MM.1S (cell line): ENCODE results near the gene KREMEN2.

Experiments
- DNase-seq: peaks from one replicate; pipeline ENCODE4 v3.0.0-alpha.2; 2015
- H2AFZ ChIP-seq: fragments of 300-600 bp; sonication (generic); 2 replicates; pipeline ENCODE4 v1.6.0; 2016; ENCODE audit warnings: antibody characterized with exemption, low read length
- H3F3A ChIP-seq: fragments of 300-600 bp; sonication (generic); 2 replicates; pipeline ENCODE4 v1.6.1; 2016; ENCODE audit warnings: mild to moderate bottlenecking, antibody characterized with exemption, low read length, moderate library complexity, mixed read lengths; ENCODE audit not compliant: insufficient read depth
- H3K27ac ChIP-seq: fragments of 300-600 bp; sonication (generic); 2 replicates; pipeline ENCODE4 v1.5.1; 2016; ENCODE audit warnings: mild to moderate bottlenecking, low read length
- H3K27me3 ChIP-seq: fragments of 300-600 bp; sonication (generic); replicated peaks from 2 replicates; pipeline ENCODE4 v1.6.0; 2016; ENCODE audit warnings: low read length; ENCODE audit not compliant: insufficient read depth
- H3K36me3 ChIP-seq: fragments of 300-600 bp; sonication (generic); replicated peaks from 2 replicates; pipeline ENCODE4 v1.6.1; 2016; ENCODE audit warnings: mild to moderate bottlenecking, low read length, mixed read lengths; ENCODE audit not compliant: insufficient read depth
- H3K4me1 ChIP-seq: fragments of 300-600 bp; sonication (generic); 2 replicates; pipeline ENCODE4 v1.6.1; 2016; ENCODE audit warnings: low read length, mixed read lengths
- H3K4me2 ChIP-seq: fragments of 300-600 bp; sonication (generic); 2 replicates; pipeline ENCODE4 v1.6.0; 2016; ENCODE audit warnings: low read depth, low read length
- H3K4me3 ChIP-seq: fragments of 300-600 bp; sonication (generic); 2 replicates; pipeline ENCODE4 v1.5.1; 2016; ENCODE audit warnings: low read length, mixed read lengths
- H3K79me2 ChIP-seq: fragments of 300-600 bp; sonication (generic); 2 replicates; pipeline ENCODE4 v1.6.1; 2016; ENCODE audit warnings: mixed run types, low read length, mixed read lengths
- H3K9ac ChIP-seq: fragments of 300-600 bp; sonication (generic); 2 replicates; pipeline ENCODE4 v1.6.1; 2016; ENCODE audit warnings: low read length, mixed read lengths
- H3K9me2 ChIP-seq: fragments of 300-600 bp; sonication (generic); replicated peaks from 2 replicates; pipeline ENCODE4 v1.6.1; 2016; ENCODE audit warnings: mild to moderate bottlenecking, low read length, mixed read lengths; ENCODE audit not compliant: insufficient read depth
- H3K9me3 ChIP-seq: fragments of 300-600 bp; sonication (generic); replicated peaks from 2 replicates; pipeline ENCODE4 v1.6.1; 2016; ENCODE audit warnings: mild to moderate bottlenecking, low read length, mixed read lengths; ENCODE audit not compliant: insufficient read depth
- H4K20me1 ChIP-seq: fragments of 300-600 bp; sonication (generic); 2 replicates; pipeline ENCODE4 v1.6.1; 2016; ENCODE audit warnings: mild to moderate bottlenecking, low read length, moderate library complexity, mixed read lengths; ENCODE audit not compliant: insufficient read depth
- CTCF ChIP-seq: fragments of 300-600 bp; sonication (generic); IDR thresholded peaks from 2 replicates; pipeline ENCODE4 v1.5.1; 2016; ENCODE audit warnings: antibody characterized with exemption, low read length, mixed read lengths
- EZH2 ChIP-seq: fragments of 300-600 bp; sonication (generic); optimal IDR thresholded peaks from 2 replicates; pipeline ENCODE3; 2017; ENCODE audit warnings: low read depth, mild to moderate bottlenecking, antibody characterized with exemption, low read length, mixed read lengths
- EZH2phosphoT487 ChIP-seq: fragments of 300-600 bp; sonication (generic); IDR thresholded peaks from 2 replicates; pipeline ENCODE4 v1.6.1; 2018; ENCODE audit warnings: antibody characterized with exemption, low read length

Gene KREMEN2

GRCh38 chr16:2975161-2975795 lies 11.2 kb downstream of the KREMEN2 start:
- Histone ChIP-seq H2AFZ (no peak overlapping the region), H3K27me3 (no peaks in the 10 kb centered on the region), H3K79me2 (peaks cover 51% of the 10 kb centered on the region), H3K9ac (no peak overlapping the region), H3K4me2 (no peak overlapping the region), H3K4me1 (no peaks in the 10 kb centered on the region), H3K36me3 (no peaks in the 10 kb centered on the region; the same call in 1 of the 2 replicates), H3F3A (peaks cover 15% of the 10 kb centered on the region), H3K27ac (no peak overlapping the region), H3K9me2 (no peaks in the 10 kb centered on the region), H3K4me3 (no peak overlapping the region), H3K9me3 (no peaks in the 10 kb centered on the region), H4K20me1 (no peaks in the 10 kb centered on the region)
- no peak for DNase-seq
- TF ChIP-seq EZH2phosphoT487, result no peak

GRCh38 chr16:2976201-2976600 lies 12.1 kb downstream of the KREMEN2 start:
- peaks cover 15% of the 10 kb centered on the region for H3F3A ChIP-seq
- H3K4me1 ChIP-seq, result no peaks in the 10 kb centered on the region
- no peak for TF ChIP-seq EZH2phosphoT487
- TF ChIP-seq EZH2, result no peak
- no peak for TF ChIP-seq CTCF
- H3K27ac ChIP-seq, result no peak overlapping the region
- H3K79me2 ChIP-seq, result peaks cover 42% of the 10 kb centered on the region
- no peak overlapping the region for H3K4me2 ChIP-seq
- H3K36me3 ChIP-seq, result no peaks in the 10 kb centered on the region; the same call in 1 of the 2 replicates
- H3K4me3 ChIP-seq, result no peak overlapping the region
- H4K20me1 ChIP-seq, result no peaks in the 10 kb centered on the region
- no peak overlapping the region for H3K9ac ChIP-seq
- no peaks in the 10 kb centered on the region for H3K27me3 ChIP-seq
- no peak for DNase-seq
- H3K9me3 ChIP-seq, result no peaks in the 10 kb centered on the region
- H3K9me2 ChIP-seq, result no peaks in the 10 kb centered on the region
- H2AFZ ChIP-seq, result no peak overlapping the region

- H3K4me3 ChIP-seq, result no peak overlapping the region
- DNase-seq, result no peak
- H2AFZ ChIP-seq, result no peak overlapping the region
- no peaks in the 10 kb centered on the region for H3K9me3 ChIP-seq
- TF ChIP-seq CTCF, result no peak
- TF ChIP-seq EZH2, result no peak
- TF ChIP-seq EZH2phosphoT487, result no peak
- no peak overlapping the region for H3K9ac ChIP-seq
- H3F3A ChIP-seq, result peaks cover 15% of the 10 kb centered on the region
- H3K27ac ChIP-seq, result no peak overlapping the region
- no peaks in the 10 kb centered on the region for H4K20me1 ChIP-seq
- no peak overlapping the region for H3K4me2 ChIP-seq
- peaks cover 37% of the 10 kb centered on the region for H3K79me2 ChIP-seq
- H3K27me3 ChIP-seq, result no peaks in the 10 kb centered on the region
- H3K36me3 ChIP-seq, result no peaks in the 10 kb centered on the region; the same call in 1 of the 2 replicates
- no peaks in the 10 kb centered on the region for H3K4me1 ChIP-seq
- no peaks in the 10 kb centered on the region for H3K9me2 ChIP-seq
These were observed 12.6 kb downstream of the KREMEN2 start for GRCh38 chr16:2976673-2977072.

GRCh38 chr16:2977440-2977839 lies 13.4 kb downstream of the KREMEN2 start:
- Histone ChIP-seq H4K20me1 (no peaks in the 10 kb centered on the region), H3K9me2 (no peaks in the 10 kb centered on the region), H3K9ac (no peak overlapping the region), H3K4me2 (no peak overlapping the region), H3K4me1 (no peaks in the 10 kb centered on the region), H3K27me3 (no peaks in the 10 kb centered on the region), H3K4me3 (no peak overlapping the region), H3F3A (peaks cover 10% of the 10 kb centered on the region), H3K79me2 (peaks cover 29% of the 10 kb centered on the region), H2AFZ (no peak overlapping the region), H3K9me3 (no peaks in the 10 kb centered on the region), H3K36me3 (no peaks in the 10 kb centered on the region; the same call in 1 of the 2 replicates), H3K27ac (no peak overlapping the region)
- TF ChIP-seq CTCF (no peak), EZH2phosphoT487 (no peak), EZH2 (no peak)
- no peak for DNase-seq
